SK-N-SH treated with all-trans-retinoic acid at 6 μM for 48 hours (cell line): ENCODE measurements around the gene PMM2.

Experiments used
- ARNTL ChIP-seq: fragments of 450-650 bp; formaldehyde crosslinking; IDR thresholded peaks from 2 replicates; pipeline ENCODE4 v1.5.0; 2020; ENCODE audit warnings: low read depth, mild to moderate bottlenecking, moderate library complexity, borderline replicate concordance
- BACH2 ChIP-seq: fragments of 250-450 bp; sonication (Bioruptor Pico); IDR thresholded peaks from 2 replicates; pipeline ENCODE4 v1.9.0; 2021; ENCODE audit warnings: mild to moderate bottlenecking, borderline replicate concordance
- CSDC2 ChIP-seq: fragments of 250-450 bp; sonication (Bioruptor Pico); IDR thresholded peaks from 2 replicates; pipeline ENCODE4 v1.5.0; 2020; ENCODE audit warnings: mild to moderate bottlenecking, moderate library complexity
- SNAI2 ChIP-seq: fragments of 250-450 bp; sonication (Bioruptor Pico); IDR thresholded peaks from 2 replicates; pipeline ENCODE4 v1.5.0; 2020; ENCODE audit warnings: mild to moderate bottlenecking, moderate library complexity
- ZFP30 ChIP-seq: fragments of 450-650 bp; formaldehyde crosslinking; IDR thresholded peaks from 2 replicates; pipeline ENCODE4 v1.5.0; 2022; ENCODE audit warnings: mild to moderate bottlenecking, moderate library complexity
- ZNF70 ChIP-seq: fragments of 450-650 bp; formaldehyde crosslinking; IDR thresholded peaks from 2 replicates; pipeline ENCODE4 v1.5.0; 2020; ENCODE audit warnings: mild to moderate bottlenecking, moderate library complexity

DNA sequence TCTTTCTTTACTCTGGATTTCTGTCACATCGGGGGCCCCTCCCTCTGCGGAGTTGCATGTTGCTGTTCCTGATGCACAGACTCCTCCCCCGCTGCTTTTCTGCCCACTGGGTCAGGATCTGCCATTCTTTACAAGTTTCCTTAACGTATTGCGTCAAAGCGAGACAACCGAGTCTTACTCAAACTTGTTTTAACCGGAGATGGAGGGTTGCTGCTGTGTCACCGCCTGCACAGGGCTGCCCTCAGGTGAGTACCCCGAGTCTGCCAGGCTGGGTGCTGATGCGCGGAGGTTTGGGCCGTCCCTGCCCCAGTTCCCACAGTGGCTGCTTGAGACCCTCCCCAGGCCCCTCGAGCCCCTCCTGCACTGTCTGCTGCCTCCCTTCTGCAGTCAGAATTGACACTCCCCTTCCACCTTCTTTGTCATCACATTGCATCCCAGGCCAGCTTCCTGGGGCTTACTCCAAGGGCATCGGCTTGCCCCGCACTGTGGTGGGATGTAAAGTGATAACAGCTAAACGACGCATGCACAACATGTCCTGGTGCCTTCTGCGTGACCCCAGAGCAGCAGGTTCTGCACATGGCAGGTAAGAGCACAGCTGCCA is 51.9 kb downstream of the PMM2 start:
- TF ChIP-seq BACH2 (CRISPR knock-in tag) (no peak), SNAI2 (CRISPR knock-in tag) (no peak), CSDC2 (CRISPR knock-in tag) (no peak), ZFP30 (CRISPR knock-in tag) (no peak), ZNF70 (CRISPR knock-in tag) (no peak), ARNTL (no peak)
